ENCODE data around the gene GNLY. TPM values are rescaled to one million over a fixed set of nuclear protein-coding genes. Genes with fewer than 3 reads are reported as not detected.

The GNLY gene
- total RNA-seq, 1 donor from 2014 or later: 3.2 TPM

DNA sequence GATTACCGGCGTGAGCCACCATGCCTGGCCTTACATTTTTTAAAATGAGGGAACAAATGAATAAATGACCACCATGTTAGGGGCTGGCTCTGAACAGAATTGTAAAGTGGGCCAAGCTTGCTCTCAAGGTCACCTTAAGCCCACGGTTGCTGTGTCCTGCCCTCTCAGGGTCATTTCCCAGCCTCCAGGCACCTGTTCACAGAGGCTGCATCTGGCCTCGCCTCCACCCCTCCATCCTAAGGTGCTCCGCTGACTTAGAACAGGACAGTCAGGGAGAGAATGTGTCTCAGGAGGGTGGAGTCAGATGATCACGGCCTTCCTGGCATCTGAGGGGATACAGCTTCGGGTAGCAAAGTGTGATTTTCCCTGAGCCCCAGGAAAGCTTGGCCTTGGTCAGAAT, 33.4 kb upstream of the GNLY start:
- Histone ChIP-seq H3K9me3 (no peaks in the 10 kb centered on the region), H3K27ac (no peak overlapping the region), H3K36me3 (no peaks in the 10 kb centered on the region), H3K27me3 (no peaks in the 10 kb centered on the region), H3K4me1 (peaks cover 10% of the 10 kb centered on the region), H3K4me3 (no peak overlapping the region)
- TF ChIP-seq CTCF (IDR thresholded peaks at IDR 0.05) (no peak), POLR2A (IDR thresholded peaks at IDR 0.05) (no peak), POLR2AphosphoS5 (IDR thresholded peaks at IDR 0.05; ENCODE audit: insufficient read depth in 1 of 2, low read depth in 1 of 2) (no peak)
- no peak for DNase-seq (ENCODE audit: extremely low spot score in 2 of 2)
- intact Hi-C loops (cut with DNase I): no loop called here

- H3K27ac ChIP-seq: no peak overlapping the region
- intact Hi-C loops (cut with DNase I): no loop called here
- DNase-seq (ENCODE audit: extremely low spot score in 2 of 2): no peak
Measured at GRCh38 chr2:85661139-85661858, 32.9 kb upstream of the GNLY start.

DNA sequence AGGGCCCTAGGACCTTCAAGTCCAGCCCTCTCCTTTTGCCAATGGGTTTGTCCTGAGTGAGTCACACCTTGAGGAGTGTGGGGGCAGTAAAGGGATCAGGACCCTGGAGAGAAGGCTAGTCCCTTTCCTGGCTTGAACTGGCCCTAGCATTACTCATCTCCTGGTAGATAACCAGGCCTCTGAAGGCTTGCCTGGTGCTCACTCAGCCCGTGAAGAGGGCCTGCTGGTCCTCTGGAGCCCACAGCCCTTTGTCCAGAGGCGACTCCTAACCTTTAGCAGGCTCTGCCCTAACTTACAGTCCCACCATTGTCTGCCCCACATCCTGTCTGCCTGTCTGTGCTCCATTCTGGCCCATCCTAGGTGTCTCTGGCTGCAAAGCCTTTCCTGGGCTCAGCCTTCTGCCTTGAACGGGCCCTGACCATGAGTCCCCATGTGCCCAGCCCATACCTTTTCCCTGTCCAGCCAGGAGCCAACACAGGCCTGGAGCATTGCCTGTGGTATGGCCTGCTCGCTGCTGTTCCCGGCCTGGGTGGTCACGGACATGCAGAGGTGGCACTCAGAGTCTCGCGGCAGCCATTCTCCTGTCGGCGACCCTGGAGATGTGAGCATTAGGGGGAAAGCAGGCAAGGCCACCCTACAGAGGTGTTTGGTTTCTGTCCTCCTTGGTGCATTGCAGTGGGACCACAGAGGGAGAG, 31.1 kb upstream of the GNLY start:
- H3K4me1 ChIP-seq: peaks cover 10% of the 10 kb centered on the region
- H3K36me3 ChIP-seq: no peaks in the 10 kb centered on the region
- H3K27ac ChIP-seq: no peak overlapping the region
- no peak for DNase-seq (ENCODE audit: extremely low spot score in 2 of 2)
- TF ChIP-seq CTCF (IDR thresholded peaks at IDR 0.05) (no peak), POLR2AphosphoS5 (IDR thresholded peaks at IDR 0.05; ENCODE audit: insufficient read depth in 1 of 2, low read depth in 1 of 2) (no peak), POLR2A (IDR thresholded peaks at IDR 0.05) (no peak)
- no peak overlapping the region for H3K4me3 ChIP-seq
- no peaks in the 10 kb centered on the region for H3K27me3 ChIP-seq
- intact Hi-C loops (cut with DNase I): no loop called here
- H3K9me3 ChIP-seq: no peaks in the 10 kb centered on the region

More at GRCh38 chr2:85661139-85661858, 32.9 kb upstream of the GNLY start:
- TF ChIP-seq POLR2A (IDR thresholded peaks at IDR 0.05): no peak
- TF ChIP-seq POLR2AphosphoS5 (IDR thresholded peaks at IDR 0.05; ENCODE audit: insufficient read depth in 1 of 2, low read depth in 1 of 2): no peak
- TF ChIP-seq CTCF (IDR thresholded peaks at IDR 0.05): no peak
- no peaks in the 10 kb centered on the region for H3K27me3 ChIP-seq
- peaks cover 10% of the 10 kb centered on the region for H3K4me1 ChIP-seq
- H3K4me3 ChIP-seq: no peak overlapping the region
- H3K9me3 ChIP-seq: no peaks in the 10 kb centered on the region
- no peaks in the 10 kb centered on the region for H3K36me3 ChIP-seq

- intact Hi-C loops (cut with DNase I): no loop called here
- no peaks in the 10 kb centered on the region for H3K27me3 ChIP-seq
- peaks cover 10% of the 10 kb centered on the region for H3K4me1 ChIP-seq
- H3K4me3 ChIP-seq: no peak overlapping the region
- no peak for DNase-seq (ENCODE audit: extremely low spot score in 2 of 2)
- TF ChIP-seq POLR2AphosphoS5 (IDR thresholded peaks at IDR 0.05; ENCODE audit: insufficient read depth in 1 of 2, low read depth in 1 of 2): no peak
- no peak for TF ChIP-seq CTCF (IDR thresholded peaks at IDR 0.05)
- TF ChIP-seq POLR2A (IDR thresholded peaks at IDR 0.05): no peak
- no peaks in the 10 kb centered on the region for H3K9me3 ChIP-seq
- H3K27ac ChIP-seq: no peak overlapping the region
- no peaks in the 10 kb centered on the region for H3K36me3 ChIP-seq
Measured at GRCh38 chr2:85663594-85664565, 30.3 kb upstream of the GNLY start.

Data from vagina (tissue), 2 donors.